Naive B cell (primary cell): ENCODE results near the gene TBC1D14. TPM values are rescaled to one million over a fixed set of nuclear protein-coding genes. Genes with fewer than 3 reads are reported as not detected.

ENCODE experiments used
- ATAC-seq, 2 donors: fragments of 150-1000 bp; cut with Tn5 transposase; 2 replicates each; pipeline ENCODE4 v1.10.0; 2021; ENCODE audit warnings: low read depth in 2 of 2, mild to moderate bottlenecking in 2 of 2, moderate library complexity in 2 of 2
- DNase-seq: peaks from one replicate; pipeline ENCODE4 v3.0.0; 2022
- H3K27ac Mint-ChIP-seq, 6 donors: one replicate each; pipeline ENCODE4 v1.8.0; 2020 to 2022; ENCODE audit warnings: mild to moderate bottlenecking in 6 of 6, mixed read lengths in 6 of 6, moderate library complexity in 5 of 6, inconsistent platforms in 2 of 6
- H3K27me3 Mint-ChIP-seq, 3 donors: one replicate each; pipeline ENCODE4 v1.8.0; 2021 to 2022; ENCODE audit warnings: mixed read lengths in 3 of 3, mild to moderate bottlenecking in 1 of 3
- H3K36me3 Mint-ChIP-seq, 2 donors: one replicate each; pipeline ENCODE4 v1.8.0; 2020 to 2022; ENCODE audit warnings: mixed read lengths in 2 of 2, inconsistent platforms in 1 of 2, mild to moderate bottlenecking in 1 of 2
- H3K4me1 Mint-ChIP-seq, 3 donors: one replicate each; pipeline ENCODE4 v1.8.0; 2020 to 2022; ENCODE audit warnings: mixed read lengths in 3 of 3, inconsistent platforms in 1 of 3, mild to moderate bottlenecking in 1 of 3, moderate library complexity in 1 of 3
- H3K4me3 Mint-ChIP-seq, 8 donors: one replicate each; pipeline ENCODE4 v1.8.0; 2020 to 2022; ENCODE audit warnings: mild to moderate bottlenecking in 8 of 8, mixed read lengths in 8 of 8, moderate library complexity in 8 of 8, inconsistent platforms in 2 of 8
- H3K9me3 Mint-ChIP-seq, 7 donors: one replicate each; pipeline ENCODE4 v1.8.0; 2020 to 2022; ENCODE audit warnings: mixed read lengths in 7 of 7, mild to moderate bottlenecking in 5 of 7, inconsistent platforms in 2 of 7, moderate library complexity in 1 of 7
- polyA plus RNA-seq, 6 donors: library from polyadenylated mRNA; unstranded; fragments of 300-500 nt; fragmentation: Illumina TruSeq; gene quantifications; one replicate each; pipeline ENCODE4 v1.2.3, GENCODE V29; 2021; ENCODE audit warnings: low read depth in 6 of 6

The TBC1D14 gene
- polyA plus RNA-seq, 6 donors from 2014 or later, result 27.3 to 42.4 (median 33.8) TPM

DNA sequence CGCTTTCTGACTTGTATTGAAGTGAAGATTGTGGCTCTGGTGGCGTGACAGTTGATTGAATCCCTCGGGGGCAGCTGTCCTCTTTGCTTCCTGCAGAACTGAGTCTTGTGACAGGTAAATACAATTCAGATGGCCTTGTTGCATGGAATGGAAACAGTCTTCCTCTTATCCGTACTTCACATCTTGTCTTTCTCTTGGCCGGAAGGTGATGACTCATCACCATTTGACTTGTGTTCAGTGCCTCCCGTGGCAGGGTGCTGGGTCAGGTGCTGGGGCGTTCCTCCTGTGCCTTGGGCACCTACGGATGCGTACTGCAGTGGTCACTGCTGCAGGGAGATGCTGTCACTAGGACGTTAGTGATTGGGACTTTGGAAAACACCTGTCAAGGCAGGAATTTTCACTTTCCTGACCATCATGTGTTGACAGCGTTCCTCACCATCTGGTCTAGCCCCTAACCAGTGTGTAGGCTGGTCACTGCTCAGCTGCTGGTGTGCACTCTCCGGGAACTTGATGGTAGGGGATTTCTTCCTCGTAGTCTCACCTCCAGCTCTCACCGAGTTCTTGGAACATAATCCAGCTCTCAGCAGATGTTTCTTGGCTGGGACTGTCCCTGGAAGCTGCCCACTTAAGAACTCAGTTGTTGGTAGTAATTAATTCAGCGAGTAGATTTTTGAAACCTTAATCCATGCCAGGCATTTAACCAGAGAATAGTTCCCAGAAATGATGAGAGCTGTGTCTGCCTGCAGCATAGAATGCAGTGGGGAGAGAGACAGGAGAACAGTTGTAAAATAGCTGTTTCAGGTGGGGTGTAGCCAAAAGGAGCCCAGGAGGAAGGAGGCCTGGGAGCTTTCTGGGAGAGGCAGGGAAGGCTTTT is 7.2 kb downstream of the TBC1D14 start:
- H3K27ac Mint-ChIP-seq, result peak overlapping the region in 5 of 6 donors; percentile 79 to 94 (median 91)
- peaks cover 43 to 72% (median 47%) of the 10 kb centered on the region in 3 donors for H3K4me1 Mint-ChIP-seq
- no peak for ATAC-seq
- no peak for DNase-seq
- no peaks in the 10 kb centered on the region for H3K27me3 Mint-ChIP-seq
- H3K36me3 Mint-ChIP-seq, result no peaks in the 10 kb centered on the region
- H3K4me3 Mint-ChIP-seq, result peak overlapping the region in 7 of 8 donors; percentile 1 to 84 (median 63)
- no peaks in the 10 kb centered on the region for H3K9me3 Mint-ChIP-seq

GRCh38 chr4:6917461-6918271 is 8.0 kb downstream of the TBC1D14 start:
- no peaks in the 10 kb centered on the region for H3K27me3 Mint-ChIP-seq
- no peaks in the 10 kb centered on the region for H3K9me3 Mint-ChIP-seq
- ATAC-seq (peak; percentile 97 to 98), DNase-seq (peak; percentile 60)
- peak overlapping the region; percentile 79 to 94 (median 87) for H3K27ac Mint-ChIP-seq
- peaks cover 38 to 70% (median 51%) of the 10 kb centered on the region in 3 donors for H3K4me1 Mint-ChIP-seq
- H3K4me3 Mint-ChIP-seq, result peak overlapping the region in 7 of 8 donors; percentile 63 to 84 (median 77)
- no peaks in the 10 kb centered on the region for H3K36me3 Mint-ChIP-seq

- no peaks in the 10 kb centered on the region for H3K36me3 Mint-ChIP-seq
- H3K27me3 Mint-ChIP-seq, result no peaks in the 10 kb centered on the region
- DNase-seq, result no peak
- peak overlapping the region in 5 of 6 donors; percentile 79 to 94 (median 92) for H3K27ac Mint-ChIP-seq
- peak overlapping the region in 5 of 8 donors; percentile 63 to 82 (median 77) for H3K4me3 Mint-ChIP-seq
- H3K4me1 Mint-ChIP-seq, result peaks cover 36 to 64% (median 53%) of the 10 kb centered on the region in 3 donors
- no peaks in the 10 kb centered on the region for H3K9me3 Mint-ChIP-seq
- peak; percentile 34 to 43 for ATAC-seq
Measured at GRCh38 chr4:6918338-6918737, 8.7 kb downstream of the TBC1D14 start.

- H3K4me3 Mint-ChIP-seq, result peak overlapping the region in 2 of 8 donors; percentile 15 to 49
- no peaks in the 10 kb centered on the region for H3K9me3 Mint-ChIP-seq
- H3K36me3 Mint-ChIP-seq, result peaks cover 0 to 5% of the 10 kb centered on the region in 2 donors
- H3K4me1 Mint-ChIP-seq, result peaks cover 36 to 65% (median 56%) of the 10 kb centered on the region in 3 donors
- ATAC-seq (no peak), DNase-seq (no peak)
- H3K27ac Mint-ChIP-seq, result peak overlapping the region in 1 of 6 donors; percentile 56
- no peaks in the 10 kb centered on the region for H3K27me3 Mint-ChIP-seq
Measured at GRCh38 chr4:6920171-6920570, 10.5 kb downstream of the TBC1D14 start.

- Mint-ChIP-seq H3K4me3 (no peak overlapping the region), H3K9me3 (no peaks in the 10 kb centered on the region), H3K36me3 (peaks cover 0 to 10% of the 10 kb centered on the region in 2 donors), H3K27ac (peak overlapping the region in 1 of 6 donors; percentile 12), H3K27me3 (no peaks in the 10 kb centered on the region), H3K4me1 (peaks cover 32 to 66% (median 53%) of the 10 kb centered on the region in 3 donors)
- DNase-seq, result no peak
- ATAC-seq, result no peak
Measured at GRCh38 chr4:6923507-6923906, 13.9 kb downstream of the TBC1D14 start.

DNA sequence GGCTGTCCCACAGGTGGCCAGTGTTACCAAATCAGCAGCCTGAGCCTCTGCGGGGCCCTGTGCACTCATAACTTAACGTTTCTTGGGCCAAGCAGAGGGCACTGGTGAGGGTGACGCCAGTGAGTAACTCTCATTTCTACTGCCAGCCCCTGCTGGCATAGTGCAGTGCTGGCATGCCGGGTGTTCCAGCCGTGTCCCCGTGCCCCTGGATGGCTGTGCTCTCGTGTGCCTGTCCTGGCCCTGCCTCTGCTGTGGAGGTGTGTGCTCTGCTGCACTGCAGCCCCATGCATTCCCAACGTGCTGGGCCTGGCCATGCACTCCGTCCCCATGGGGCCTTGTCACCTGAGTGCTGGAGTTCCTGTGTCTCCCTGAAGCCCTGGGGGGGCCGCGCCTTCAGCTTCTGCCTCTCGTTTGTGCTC is 14.7 kb downstream of the TBC1D14 start:
- no peaks in the 10 kb centered on the region for H3K27me3 Mint-ChIP-seq
- peaks cover 33 to 68% (median 53%) of the 10 kb centered on the region in 3 donors for H3K4me1 Mint-ChIP-seq
- H3K36me3 Mint-ChIP-seq, result peaks cover 0 to 16% of the 10 kb centered on the region in 2 donors
- peak overlapping the region in 1 of 6 donors; percentile 84 for H3K27ac Mint-ChIP-seq
- H3K9me3 Mint-ChIP-seq, result no peaks in the 10 kb centered on the region
- DNase-seq (no peak), ATAC-seq (no peak)
- H3K4me3 Mint-ChIP-seq, result no peak overlapping the region

- peaks cover 33 to 70% (median 55%) of the 10 kb centered on the region in 3 donors for H3K4me1 Mint-ChIP-seq
- no peak overlapping the region for H3K27ac Mint-ChIP-seq
- H3K4me3 Mint-ChIP-seq, result no peak overlapping the region
- ATAC-seq (no peak), DNase-seq (no peak)
- no peaks in the 10 kb centered on the region for H3K27me3 Mint-ChIP-seq
- peaks cover 0 to 16% of the 10 kb centered on the region in 2 donors for H3K36me3 Mint-ChIP-seq
- no peaks in the 10 kb centered on the region for H3K9me3 Mint-ChIP-seq
Measured at GRCh38 chr4:6925357-6925836, 15.8 kb downstream of the TBC1D14 start.

- Mint-ChIP-seq H3K4me1 (peaks cover 30 to 66% (median 51%) of the 10 kb centered on the region in 3 donors), H3K27me3 (no peaks in the 10 kb centered on the region), H3K4me3 (no peak overlapping the region), H3K27ac (peak overlapping the region in 2 of 6 donors; percentile 22 to 33), H3K36me3 (peaks cover 0 to 16% of the 10 kb centered on the region in 2 donors), H3K9me3 (no peaks in the 10 kb centered on the region)
- no peak for ATAC-seq
- no peak for DNase-seq
Measured at GRCh38 chr4:6926081-6926480, 16.5 kb downstream of the TBC1D14 start.

DNA sequence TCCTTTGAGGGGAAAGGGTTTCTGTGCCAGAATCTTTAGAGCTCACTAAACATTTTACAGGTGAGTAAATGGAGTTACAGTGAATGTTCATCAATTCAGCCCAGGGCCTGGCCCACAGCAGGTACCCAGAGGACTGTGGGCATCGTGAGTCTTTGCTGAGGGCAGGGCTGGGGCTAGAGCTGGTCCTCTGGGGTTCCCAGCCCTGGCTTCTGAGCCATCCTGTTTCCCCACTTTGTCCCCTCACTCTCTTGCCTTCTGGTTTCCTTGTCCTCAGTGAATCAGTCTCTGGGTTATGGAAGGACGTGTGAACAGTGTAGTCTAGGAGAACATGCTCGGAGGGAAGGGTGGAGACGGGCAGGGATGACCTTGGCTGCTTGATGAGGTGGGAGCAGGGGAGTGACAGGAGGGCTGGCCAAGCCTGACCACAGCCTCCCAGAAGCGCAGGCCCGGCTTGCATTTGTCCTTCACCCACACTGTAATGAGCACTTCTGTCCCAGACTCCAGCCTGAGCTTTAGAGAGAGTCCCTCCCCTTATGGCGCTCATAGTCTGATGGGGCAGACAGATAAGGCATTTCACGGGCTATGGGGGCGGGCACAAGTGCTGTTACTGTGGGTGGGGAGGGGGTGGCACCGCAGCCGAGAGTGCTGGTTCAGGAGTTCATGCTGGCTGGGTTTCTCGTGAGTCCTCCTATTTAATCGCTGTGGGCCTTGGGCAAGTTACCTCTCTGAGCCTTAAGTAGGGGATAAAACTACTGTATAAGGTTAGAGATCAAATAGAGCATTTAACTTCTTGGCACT is 17.3 kb downstream of the TBC1D14 start:
- Mint-ChIP-seq H3K36me3 (peaks cover 5 to 16% of the 10 kb centered on the region in 2 donors), H3K27me3 (no peaks in the 10 kb centered on the region), H3K27ac (peak overlapping the region in 3 of 6 donors; percentile 43 to 77 (median 47)), H3K4me3 (no peak overlapping the region), H3K4me1 (peaks cover 34 to 67% (median 55%) of the 10 kb centered on the region in 3 donors), H3K9me3 (no peaks in the 10 kb centered on the region)
- ATAC-seq, result no peak
- no peak for DNase-seq

GRCh38 chr4:6928081-6928480 is 18.5 kb downstream of the TBC1D14 start:
- DNase-seq, result no peak
- peak overlapping the region in 1 of 8 donors; percentile 51 for H3K4me3 Mint-ChIP-seq
- H3K27me3 Mint-ChIP-seq, result no peaks in the 10 kb centered on the region
- peaks cover 0 to 1% (median 0%) of the 10 kb centered on the region in 7 donors for H3K9me3 Mint-ChIP-seq
- peaks cover 8 to 16% of the 10 kb centered on the region in 2 donors for H3K36me3 Mint-ChIP-seq
- peak overlapping the region in 2 of 6 donors; percentile 35 to 53 for H3K27ac Mint-ChIP-seq
- ATAC-seq, result no peak
- H3K4me1 Mint-ChIP-seq, result peaks cover 35 to 67% (median 55%) of the 10 kb centered on the region in 3 donors

GRCh38 chr4:6929339-6929811 is 19.7 kb downstream of the TBC1D14 start:
- no peaks in the 10 kb centered on the region for H3K27me3 Mint-ChIP-seq
- peak overlapping the region in 1 of 8 donors; percentile 67 for H3K4me3 Mint-ChIP-seq
- no peak for DNase-seq
- no peak for ATAC-seq
- peaks cover 16 to 21% of the 10 kb centered on the region in 2 donors for H3K36me3 Mint-ChIP-seq
- peaks cover 0 to 6% (median 0%) of the 10 kb centered on the region in 7 donors for H3K9me3 Mint-ChIP-seq
- peak overlapping the region in 3 of 6 donors; percentile 9 to 70 (median 27) for H3K27ac Mint-ChIP-seq
- H3K4me1 Mint-ChIP-seq, result peaks cover 46 to 78% (median 68%) of the 10 kb centered on the region in 3 donors

- H3K27me3 Mint-ChIP-seq, result no peaks in the 10 kb centered on the region
- peaks cover 16 to 21% of the 10 kb centered on the region in 2 donors for H3K36me3 Mint-ChIP-seq
- DNase-seq, result no peak
- H3K4me3 Mint-ChIP-seq, result peak overlapping the region in 1 of 8 donors; percentile 20
- no peak for ATAC-seq
- H3K4me1 Mint-ChIP-seq, result peaks cover 47 to 74% (median 68%) of the 10 kb centered on the region in 3 donors
- peaks cover 0 to 6% (median 0%) of the 10 kb centered on the region in 7 donors for H3K9me3 Mint-ChIP-seq
- H3K27ac Mint-ChIP-seq, result peak overlapping the region in 2 of 6 donors; percentile 20 to 41
Measured at GRCh38 chr4:6929812-6930464, 20.3 kb downstream of the TBC1D14 start.
